SU-DHL-6 (cell line): ENCODE results near the gene PHF23.

Source experiments
- H2AFZ ChIP-seq: fragments of 200-600 bp; sonication (generic); 2 replicates; pipeline ENCODE4 v1.6.1; 2014; ENCODE audit warnings: low read depth, mild to moderate bottlenecking, moderate library complexity, mixed read lengths, antibody characterized with exemption, low read length; ENCODE audit not compliant: severe bottlenecking
- H3F3A ChIP-seq: fragments of 200-600 bp; shearing (Covaris generic); 2 replicates; pipeline ENCODE4 v1.6.0; 2016; ENCODE audit warnings: antibody characterized with exemption, mild to moderate bottlenecking; ENCODE audit not compliant: insufficient read depth
- H3K27ac ChIP-seq: fragments of 200-600 bp; sonication (generic); 2 replicates; pipeline ENCODE4 v1.5.1; 2016; ENCODE audit warnings: low read depth, mild to moderate bottlenecking, low read length, moderate library complexity, mixed read lengths
- H3K27me3 ChIP-seq: fragments of 200-600 bp; sonication (generic), shearing (Covaris generic); 2 replicates; pipeline ENCODE4 v1.6.0; 2014; ENCODE audit warnings: mild to moderate bottlenecking, low read length
- H3K36me3 ChIP-seq: fragments of 200-600 bp; sonication (generic); 2 replicates; pipeline ENCODE4 v1.6.1; 2014; ENCODE audit warnings: mild to moderate bottlenecking, low read length, mixed read lengths
- H3K4me2 ChIP-seq: fragments of 300-600, 200-600 bp; shearing (Covaris generic), sonication (generic); 2 replicates; pipeline ENCODE4 v1.6.0; 2014; ENCODE audit warnings: low read length, low read depth, mild to moderate bottlenecking; ENCODE audit not compliant: poor library complexity, severe bottlenecking
- H3K4me3 ChIP-seq: fragments of 200-600 bp; sonication (generic); 2 replicates; pipeline ENCODE4 v1.5.1; 2014; ENCODE audit warnings: antibody characterized with exemption, low read length, mild to moderate bottlenecking, mixed read lengths; ENCODE audit not compliant: insufficient read depth, poor library complexity, severe bottlenecking
- H3K79me2 ChIP-seq: fragments of 200-600 bp; sonication (generic); 2 replicates; pipeline ENCODE4 v1.6.1; 2014; ENCODE audit warnings: mild to moderate bottlenecking, low read length, moderate library complexity; ENCODE audit not compliant: insufficient read depth
- H3K9ac ChIP-seq: fragments of 200-600 bp; sonication (generic); 2 replicates; pipeline ENCODE4 v1.7.0; 2014; ENCODE audit warnings: mild to moderate bottlenecking, low read length
- H3K9me2 ChIP-seq: fragments of 200-600 bp; sonication (generic); replicated peaks from 2 replicates; pipeline ENCODE4 v1.6.1; 2014; ENCODE audit warnings: low read length; ENCODE audit not compliant: insufficient read depth
- H3K9me3 ChIP-seq: fragments of 200-600 bp; sonication (generic); 2 replicates; pipeline ENCODE4 v1.6.1; 2014; ENCODE audit warnings: low read length, mixed read lengths; ENCODE audit not compliant: insufficient read depth
- H4K20me1 ChIP-seq: fragments of 200-600 bp; sonication (generic); 2 replicates; pipeline ENCODE4 v1.6.1; 2014; ENCODE audit warnings: low read depth, mild to moderate bottlenecking, antibody characterized with exemption, low read length, moderate library complexity, mixed read lengths
- EZH2phosphoT487 ChIP-seq: fragments of 200-600 bp; sonication (generic), shearing (Covaris generic); conservative IDR thresholded peaks from 2 replicates; pipeline ENCODE4 v1.6.1; 2018; ENCODE audit warnings: mild to moderate bottlenecking, antibody characterized with exemption, low read length, moderate library complexity, mixed read lengths
- TF ChIP-seq, protein P1 (sequence below): fragments of 200-600 bp; sonication (generic); IDR thresholded peaks from one replicate; pipeline ENCODE4 v1.5.1; 2017; ENCODE audit warnings: antibody characterized with exemption, mild to moderate bottlenecking, low read length, moderate library complexity; ENCODE audit not compliant: insufficient read depth, poor library complexity, severe bottlenecking

PHF23 gene

GRCh38 chr17:7281074-7281952 lies 42.1 kb upstream of the PHF23 start, which contains the start of gene SLC2A4:
SLC2A4 (plus strand) TSS chr17:7281718; CDS start chr17:7281935, 217 bp downstream.
- TF ChIP-seq, protein P1, sequence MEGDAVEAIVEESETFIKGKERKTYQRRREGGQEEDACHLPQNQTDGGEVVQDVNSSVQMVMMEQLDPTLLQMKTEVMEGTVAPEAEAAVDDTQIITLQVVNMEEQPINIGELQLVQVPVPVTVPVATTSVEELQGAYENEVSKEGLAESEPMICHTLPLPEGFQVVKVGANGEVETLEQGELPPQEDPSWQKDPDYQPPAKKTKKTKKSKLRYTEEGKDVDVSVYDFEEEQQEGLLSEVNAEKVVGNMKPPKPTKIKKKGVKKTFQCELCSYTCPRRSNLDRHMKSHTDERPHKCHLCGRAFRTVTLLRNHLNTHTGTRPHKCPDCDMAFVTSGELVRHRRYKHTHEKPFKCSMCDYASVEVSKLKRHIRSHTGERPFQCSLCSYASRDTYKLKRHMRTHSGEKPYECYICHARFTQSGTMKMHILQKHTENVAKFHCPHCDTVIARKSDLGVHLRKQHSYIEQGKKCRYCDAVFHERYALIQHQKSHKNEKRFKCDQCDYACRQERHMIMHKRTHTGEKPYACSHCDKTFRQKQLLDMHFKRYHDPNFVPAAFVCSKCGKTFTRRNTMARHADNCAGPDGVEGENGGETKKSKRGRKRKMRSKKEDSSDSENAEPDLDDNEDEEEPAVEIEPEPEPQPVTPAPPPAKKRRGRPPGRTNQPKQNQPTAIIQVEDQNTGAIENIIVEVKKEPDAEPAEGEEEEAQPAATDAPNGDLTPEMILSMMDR: no peak
- TF ChIP-seq EZH2phosphoT487: no peak
- Histone ChIP-seq H3K27ac (no peak within 1 kb of the TSS), H3K27me3 (no peaks in the 10 kb centered on the region), H4K20me1 (no peaks in the 10 kb centered on the region), H3K36me3 (no peaks in the 10 kb centered on the region), H3K4me2 (peak within 1 kb of the TSS; percentile 54), H3K9ac (no peak within 1 kb of the TSS), H3F3A (peaks cover 4% of the 10 kb centered on the region; the same call in 1 of the 2 replicates), H3K9me2 (no peaks in the 10 kb centered on the region), H3K4me3 (peak within 1 kb of the TSS; percentile 31), H2AFZ (no peak within 1 kb of the TSS), H3K9me3 (no peaks in the 10 kb centered on the region), H3K79me2 (no peaks in the 10 kb centered on the region)

DNA sequence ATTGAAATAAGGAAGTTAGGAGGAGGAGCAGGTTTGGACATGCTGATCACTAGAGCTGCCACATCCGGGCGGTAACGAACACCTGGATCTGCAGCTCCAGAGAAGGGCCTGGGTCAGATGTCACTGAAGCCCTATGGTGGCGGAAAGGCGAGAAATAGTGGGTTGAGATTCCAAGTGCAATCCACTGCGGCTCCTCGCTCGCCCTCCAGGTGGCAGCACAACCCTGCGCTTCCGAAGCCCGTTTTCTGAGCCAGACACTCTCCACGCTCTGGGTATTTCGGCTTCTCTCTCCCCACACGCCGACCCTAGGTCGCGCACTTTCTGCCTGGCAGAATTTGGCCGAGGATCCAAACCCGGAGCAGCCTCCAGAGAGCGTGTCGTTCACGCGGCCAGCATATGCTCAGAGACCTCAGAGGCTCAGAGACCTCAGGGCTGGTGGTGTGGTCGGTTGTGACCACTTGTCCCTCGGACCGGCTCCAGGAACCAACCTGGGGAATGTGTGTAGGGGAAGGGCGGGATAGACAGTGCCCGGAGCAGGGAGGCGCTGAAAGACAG lies 41.3 kb upstream of the PHF23 start:
- Histone ChIP-seq H4K20me1 (no peaks in the 10 kb centered on the region), H3K36me3 (no peaks in the 10 kb centered on the region), H3K27ac (no peak overlapping the region), H2AFZ (no peak overlapping the region), H3K79me2 (no peaks in the 10 kb centered on the region), H3F3A (peaks cover 4% of the 10 kb centered on the region; the same call in 1 of the 2 replicates), H3K4me3 (no peak overlapping the region), H3K9ac (no peak overlapping the region), H3K9me3 (no peaks in the 10 kb centered on the region), H3K27me3 (no peaks in the 10 kb centered on the region), H3K9me2 (no peaks in the 10 kb centered on the region), H3K4me2 (peak overlapping the region; percentile 54)
- no peak; the same call in 1 of the 2 replicates for TF ChIP-seq EZH2phosphoT487
- TF ChIP-seq, protein P1: no peak

GRCh38 chr17:7279448-7279847 lies 40.2 kb upstream of the PHF23 start:
- no peaks in the 10 kb centered on the region for H3K9me3 ChIP-seq
- H3F3A ChIP-seq: peaks cover 4% of the 10 kb centered on the region; the same call in 1 of the 2 replicates
- H3K4me3 ChIP-seq: no peak overlapping the region
- H3K27me3 ChIP-seq: no peaks in the 10 kb centered on the region
- H3K9me2 ChIP-seq: no peaks in the 10 kb centered on the region
- H3K27ac ChIP-seq: no peak overlapping the region
- no peak overlapping the region for H3K9ac ChIP-seq
- H3K4me2 ChIP-seq: no peak overlapping the region
- TF ChIP-seq, protein P1: no peak
- TF ChIP-seq EZH2phosphoT487: no peak
- H2AFZ ChIP-seq: no peak overlapping the region
- H4K20me1 ChIP-seq: no peaks in the 10 kb centered on the region
- no peaks in the 10 kb centered on the region for H3K36me3 ChIP-seq
- H3K79me2 ChIP-seq: no peaks in the 10 kb centered on the region
